Measurements from ENCODE around the gene MRM1. TPM values are rescaled to one million over a fixed set of nuclear protein-coding genes. Genes with fewer than 3 reads are reported as not detected.

The MRM1 gene
- total RNA-seq, 2 donors from 2014 or later, result 6.2 to 26.5 TPM

- H3K27me3 ChIP-seq, result peaks cover 9% of the 10 kb centered on the region
- peak overlapping the region in 1 of 2 donors; percentile 15 for H3K9ac ChIP-seq (ENCODE audit: low read depth in 2 of 2, low read length in 2 of 2)
- DNase-seq, result no peak
- no peak for TF ChIP-seq CTCF (IDR thresholded peaks at IDR 0.05)
- H3K9me3 ChIP-seq, result no peaks in the 10 kb centered on the region
- H3K36me3 ChIP-seq, result no peaks in the 10 kb centered on the region
- H3K4me1 ChIP-seq, result no peaks in the 10 kb centered on the region
- no peak overlapping the region for H3K27ac ChIP-seq
- no peak overlapping the region for H3K4me3 ChIP-seq
- intact Hi-C loops (cut with DNase I), result no loop called here
Observed at GRCh38 chr17:36653374-36653773, 52.0 kb downstream of the MRM1 start.

GRCh38 chr17:36653856-36654255 is 52.5 kb downstream of the MRM1 start:
- Histone ChIP-seq H3K27ac (no peak overlapping the region), H3K4me3 (no peak overlapping the region), H3K27me3 (peaks cover 9% of the 10 kb centered on the region), H3K36me3 (no peaks in the 10 kb centered on the region), H3K4me1 (no peaks in the 10 kb centered on the region), H3K9ac (ENCODE audit: low read depth in 2 of 2, low read length in 2 of 2) (no peak overlapping the region), H3K9me3 (no peaks in the 10 kb centered on the region)
- TF ChIP-seq CTCF (IDR thresholded peaks at IDR 0.05), result no peak
- no peak for DNase-seq
- intact Hi-C loops (cut with DNase I), result no loop called here

GRCh38 chr17:36655726-36656125 is 54.3 kb downstream of the MRM1 start:
- Histone ChIP-seq H3K4me3 (no peak overlapping the region), H3K9ac (ENCODE audit: low read depth in 2 of 2, low read length in 2 of 2) (no peak overlapping the region), H3K4me1 (no peaks in the 10 kb centered on the region), H3K27ac (no peak overlapping the region), H3K27me3 (peaks cover 9% of the 10 kb centered on the region), H3K9me3 (no peaks in the 10 kb centered on the region), H3K36me3 (no peaks in the 10 kb centered on the region)
- no peak for DNase-seq
- TF ChIP-seq CTCF (IDR thresholded peaks at IDR 0.05), result no peak
- intact Hi-C loops (cut with DNase I), result no loop called here

- no peaks in the 10 kb centered on the region for H3K4me1 ChIP-seq
- intact Hi-C loops (cut with DNase I), result no loop called here
- no peaks in the 10 kb centered on the region for H3K9me3 ChIP-seq
- H3K27me3 ChIP-seq, result peaks cover 9% of the 10 kb centered on the region
- DNase-seq, result no peak
- no peaks in the 10 kb centered on the region for H3K36me3 ChIP-seq
- peak overlapping the region in 1 of 2 donors; percentile 43 for H3K9ac ChIP-seq (ENCODE audit: low read depth in 2 of 2, low read length in 2 of 2)
- H3K27ac ChIP-seq, result no peak overlapping the region
- TF ChIP-seq CTCF (IDR thresholded peaks at IDR 0.05), result no peak
- peak overlapping the region; percentile 40 for H3K4me3 ChIP-seq
Observed at GRCh38 chr17:36657390-36657762, 56.0 kb downstream of the MRM1 start.

GRCh38 chr17:36657763-36658490 is 56.5 kb downstream of the MRM1 start:
- DNase-seq, result peak; percentile 66
- peak overlapping the region; percentile 30 to 43 for H3K9ac ChIP-seq (ENCODE audit: low read depth in 2 of 2, low read length in 2 of 2)
- no peaks in the 10 kb centered on the region for H3K9me3 ChIP-seq
- peaks cover 9% of the 10 kb centered on the region for H3K27me3 ChIP-seq
- intact Hi-C loops (cut with DNase I), result no loop called here
- no peak overlapping the region for H3K27ac ChIP-seq
- H3K4me3 ChIP-seq, result peak overlapping the region; percentile 40
- no peaks in the 10 kb centered on the region for H3K4me1 ChIP-seq
- TF ChIP-seq CTCF (IDR thresholded peaks at IDR 0.05), result peak; percentile 19
- no peaks in the 10 kb centered on the region for H3K36me3 ChIP-seq

Other genes with a start within 250 kb of the MRM1 start
- not detected for gene TBC1D3H, start 213.1 kb upstream of the MRM1 start, total RNA-seq
- gene ZNHIT3, start 114.9 kb upstream of the MRM1 start, total RNA-seq, result 10 to 100 TPM; 29.0 to 31.6 TPM
- 100 to 1,000 TPM in 1 of 2 donors, 10 to 100 TPM in 1; 48.8 to 149 TPM for gene MYO19, start 66.7 kb upstream of the MRM1 start, total RNA-seq
- gene PIGW, start 66.6 kb upstream of the MRM1 start, total RNA-seq, result 10 to 100 TPM in 1 of 2 donors, 1 to 10 TPM in 1; 4.8 to 10.2 TPM
- gene GGNBP2, start 56.7 kb upstream of the MRM1 start, total RNA-seq, result 10 to 100 TPM; 67.6 to 81.0 TPM
- 100 to 1,000 TPM; 147 to 191 TPM for gene DHRS11, start 9.7 kb upstream of the MRM1 start, total RNA-seq

Measured in colonic mucosa (tissue), 4 donors.